ENCODE data around the gene TAAR1.

The TAAR1 gene

GRCh38 chr6:132596201-132596600 lies 62.8 kb downstream of the TAAR1 start:
- H3K4me3 ChIP-seq (ENCODE audit: extremely low read depth, insufficient read depth, low read length, poor library complexity, severe bottlenecking), result no peak overlapping the region
- WGBS, 2 experiments (ENCODE audit: insufficient coverage in 2 of 2), result 100% methylated on average over 1 of the region's 6 CpGs

More at GRCh38 chr6:132596201-132596600, 62.8 kb downstream of the TAAR1 start:
- Histone ChIP-seq H3K27ac (ENCODE audit: low read depth, low read length, severe bottlenecking) (no peak overlapping the region), H3K4me1 (ENCODE audit: control insufficient read depth, insufficient read depth, low read length, poor library complexity, severe bottlenecking) (no peaks in the 10 kb centered on the region), H3K9me3 (ENCODE audit: control insufficient read depth, low read length) (no peaks in the 10 kb centered on the region), H3K36me3 (ENCODE audit: control insufficient read depth, insufficient read depth, low read length) (no peaks in the 10 kb centered on the region)

Data from mesodermal cell (in vitro differentiated cells).